ENCODE measurements around the gene MARCHF10. TPM values are rescaled to one million over a fixed set of nuclear protein-coding genes. Genes with fewer than 3 reads are reported as not detected.

MARCHF10 gene
- total RNA-seq, 1 experiment from 2014 or later, result not detected

DNA sequence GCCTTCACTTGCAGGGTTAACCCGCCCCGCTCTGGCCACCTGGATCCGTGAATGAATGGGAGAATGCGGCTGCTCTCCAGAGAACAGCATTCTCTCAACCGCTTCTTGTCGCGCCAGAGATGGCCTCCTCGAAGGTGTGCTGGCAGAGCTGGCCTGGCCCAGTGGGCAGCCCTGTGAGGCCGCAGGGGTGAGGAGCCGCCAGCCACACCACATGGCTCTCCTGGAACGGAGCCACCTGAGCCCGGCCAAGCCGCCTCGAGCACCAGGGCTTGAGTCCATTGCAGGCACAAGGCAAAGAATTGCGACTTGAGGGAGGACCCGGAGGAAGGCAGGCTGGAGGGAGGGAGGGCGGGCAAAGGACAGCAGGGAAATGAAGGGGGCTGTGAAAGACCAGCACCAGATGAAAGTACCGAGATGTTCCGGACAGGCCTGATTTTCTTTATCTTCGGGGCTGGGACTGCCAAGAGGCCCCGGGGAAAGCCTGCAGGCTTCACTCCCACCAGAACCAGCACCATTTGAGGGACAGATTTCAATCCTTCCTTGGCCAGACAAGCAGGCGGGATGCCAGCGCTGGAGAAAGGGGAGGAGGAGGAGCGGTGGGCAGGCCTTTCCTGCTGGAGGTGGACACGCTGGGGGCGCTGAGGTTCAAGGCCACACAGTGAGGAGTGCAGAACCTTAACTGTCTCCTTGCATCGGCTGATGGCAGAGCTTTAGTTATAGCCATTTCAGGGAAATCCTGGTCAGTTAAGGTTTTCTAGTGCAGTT is 111.2 kb downstream of the MARCHF10 start:
- H3K9me2 ChIP-seq (ENCODE audit: insufficient read depth), result no peaks in the 10 kb centered on the region
- no peak overlapping the region for H3K27ac ChIP-seq (ENCODE audit: low read depth, low read length)
- H3K4me1 ChIP-seq (ENCODE audit: control insufficient read depth in 1 of 2, insufficient read depth in 2 of 2, low read length in 2 of 2), result peaks cover 0 to 11% of the 10 kb centered on the region in 2 experiments; a peak in 1 of 4 replicates
- no peak overlapping the region for H3K9ac ChIP-seq (ENCODE audit: low read length)
- no peak overlapping the region for H3K4me2 ChIP-seq (ENCODE audit: low read length)
- H3K36me3 ChIP-seq (ENCODE audit: control insufficient read depth in 1 of 2, insufficient read depth in 2 of 2, low read length in 2 of 2), result no peaks in the 10 kb centered on the region
- H4K20me1 ChIP-seq (ENCODE audit: insufficient read depth), result no peaks in the 10 kb centered on the region
- no peaks in the 10 kb centered on the region for H3K79me2 ChIP-seq (ENCODE audit: insufficient read depth, low read length)
- ATAC-seq (no peak), DNase-seq (ENCODE audit: low read depth, low spot score) (no peak)
- no TSS peak for BruUV-seq (replicated peaks)
- no peaks in the 10 kb centered on the region for H3K27me3 ChIP-seq (ENCODE audit: insufficient read depth, low read length)
- no peaks in the 10 kb centered on the region for H3K9me3 ChIP-seq (ENCODE audit: control insufficient read depth in 1 of 2, insufficient read depth in 1 of 2, low read depth in 1 of 2, low read length in 2 of 2)
- ChIA-PET POLR2A (no interaction called here), CTCF (no interaction called here), RAD21 (ENCODE audit: low non-redundant PET in 1 of 2, low total read pairs in 2 of 2, uncharacterized antibody in 2 of 2, unreplicated experiment in 2 of 2) (no interaction called here)
- TF ChIP-seq SP1 (IDR thresholded peaks at IDR 0.05; ENCODE audit: low read depth), result no peak
- no peak for TF ChIP-seq ATF3 (IDR thresholded peaks at IDR 0.05)
- TF ChIP-seq RAD21 (IDR thresholded peaks at IDR 0.05; ENCODE audit: low read depth), result no peak
- TF ChIP-seq CEBPB (IDR thresholded peaks at IDR 0.05; ENCODE audit: low read depth), result no peak
- H3K4me3 ChIP-seq (replicated peaks in 1 of 2; ENCODE audit: low read depth in 1 of 2, low read length in 2 of 2), result no peak overlapping the region
- intact Hi-C loops (cut with micrococcal nuclease), result no loop called here
- H2AFZ ChIP-seq (ENCODE audit: low read depth, low read length, poor library complexity, severe bottlenecking), result no peak overlapping the region

GRCh38 chr17:62696256-62696655 is 111.9 kb downstream of the MARCHF10 start:
- no peaks in the 10 kb centered on the region for H3K36me3 ChIP-seq (ENCODE audit: control insufficient read depth in 1 of 2, insufficient read depth in 2 of 2, low read length in 2 of 2)
- no peaks in the 10 kb centered on the region for H3K27me3 ChIP-seq (ENCODE audit: insufficient read depth, low read length)
- no peak for DNase-seq (ENCODE audit: low read depth, low spot score)
- intact Hi-C loops (cut with micrococcal nuclease), result no loop called here
- ChIA-PET CTCF (no interaction called here), RAD21 (ENCODE audit: low non-redundant PET in 1 of 2, low total read pairs in 2 of 2, uncharacterized antibody in 2 of 2, unreplicated experiment in 2 of 2) (no interaction called here), POLR2A (no interaction called here)
- H3K4me2 ChIP-seq (ENCODE audit: low read length), result no peak overlapping the region
- H3K9me2 ChIP-seq (ENCODE audit: insufficient read depth), result no peaks in the 10 kb centered on the region
- H3K4me1 ChIP-seq (ENCODE audit: control insufficient read depth in 1 of 2, insufficient read depth in 2 of 2, low read length in 2 of 2), result peaks cover 0 to 11% of the 10 kb centered on the region in 2 experiments; a peak in 1 of 4 replicates
- no peaks in the 10 kb centered on the region for H3K79me2 ChIP-seq (ENCODE audit: insufficient read depth, low read length)
- ATAC-seq, result no peak
- H4K20me1 ChIP-seq (ENCODE audit: insufficient read depth), result no peaks in the 10 kb centered on the region
- no peak overlapping the region for H3K4me3 ChIP-seq (replicated peaks in 1 of 2; ENCODE audit: low read depth in 1 of 2, low read length in 2 of 2)
- H3K27ac ChIP-seq (ENCODE audit: low read depth, low read length), result no peak overlapping the region
- TF ChIP-seq YY1 (IDR thresholded peaks at IDR 0.05; ENCODE audit: extremely low read depth, insufficient replicate concordance, low read depth, low read length) (no peak), SIN3A (IDR thresholded peaks at IDR 0.05; ENCODE audit: low read depth) (no peak), POLR2AphosphoS5 (IDR thresholded peaks at IDR 0.05; ENCODE audit: low read depth, low read length) (no peak), CEBPB (IDR thresholded peaks at IDR 0.05; ENCODE audit: low read depth) (no peak), SRF (IDR thresholded peaks at IDR 0.05; ENCODE audit: low read depth) (no peak), CTCF (IDR thresholded peaks at IDR 0.05 in 2 of 3, conservative IDR thresholded peaks at IDR 0.05 in 1 of 3; ENCODE audit: borderline replicate concordance in 1 of 3, insufficient read depth in 1 of 3, low read depth in 2 of 3, low read length in 2 of 3) (no peak), JUND (IDR thresholded peaks at IDR 0.05) (no peak), ELF1 (IDR thresholded peaks at IDR 0.05; ENCODE audit: borderline replicate concordance, low read depth) (no peak), ZFX (IDR thresholded peaks at IDR 0.05) (no peak), FOSL1 (IDR thresholded peaks at IDR 0.05; ENCODE audit: low read depth) (no peak)
- TF ChIP-seq, protein P1, sequence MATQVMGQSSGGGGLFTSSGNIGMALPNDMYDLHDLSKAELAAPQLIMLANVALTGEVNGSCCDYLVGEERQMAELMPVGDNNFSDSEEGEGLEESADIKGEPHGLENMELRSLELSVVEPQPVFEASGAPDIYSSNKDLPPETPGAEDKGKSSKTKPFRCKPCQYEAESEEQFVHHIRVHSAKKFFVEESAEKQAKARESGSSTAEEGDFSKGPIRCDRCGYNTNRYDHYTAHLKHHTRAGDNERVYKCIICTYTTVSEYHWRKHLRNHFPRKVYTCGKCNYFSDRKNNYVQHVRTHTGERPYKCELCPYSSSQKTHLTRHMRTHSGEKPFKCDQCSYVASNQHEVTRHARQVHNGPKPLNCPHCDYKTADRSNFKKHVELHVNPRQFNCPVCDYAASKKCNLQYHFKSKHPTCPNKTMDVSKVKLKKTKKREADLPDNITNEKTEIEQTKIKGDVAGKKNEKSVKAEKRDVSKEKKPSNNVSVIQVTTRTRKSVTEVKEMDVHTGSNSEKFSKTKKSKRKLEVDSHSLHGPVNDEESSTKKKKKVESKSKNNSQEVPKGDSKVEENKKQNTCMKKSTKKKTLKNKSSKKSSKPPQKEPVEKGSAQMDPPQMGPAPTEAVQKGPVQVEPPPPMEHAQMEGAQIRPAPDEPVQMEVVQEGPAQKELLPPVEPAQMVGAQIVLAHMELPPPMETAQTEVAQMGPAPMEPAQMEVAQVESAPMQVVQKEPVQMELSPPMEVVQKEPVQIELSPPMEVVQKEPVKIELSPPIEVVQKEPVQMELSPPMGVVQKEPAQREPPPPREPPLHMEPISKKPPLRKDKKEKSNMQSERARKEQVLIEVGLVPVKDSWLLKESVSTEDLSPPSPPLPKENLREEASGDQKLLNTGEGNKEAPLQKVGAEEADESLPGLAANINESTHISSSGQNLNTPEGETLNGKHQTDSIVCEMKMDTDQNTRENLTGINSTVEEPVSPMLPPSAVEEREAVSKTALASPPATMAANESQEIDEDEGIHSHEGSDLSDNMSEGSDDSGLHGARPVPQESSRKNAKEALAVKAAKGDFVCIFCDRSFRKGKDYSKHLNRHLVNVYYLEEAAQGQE (IDR thresholded peaks at IDR 0.05; ENCODE audit: low read depth), result no peak
- TF ChIP-seq, protein P2, sequence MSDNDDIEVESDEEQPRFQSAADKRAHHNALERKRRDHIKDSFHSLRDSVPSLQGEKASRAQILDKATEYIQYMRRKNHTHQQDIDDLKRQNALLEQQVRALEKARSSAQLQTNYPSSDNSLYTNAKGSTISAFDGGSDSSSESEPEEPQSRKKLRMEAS (IDR thresholded peaks at IDR 0.05), result no peak
- H3K9ac ChIP-seq (ENCODE audit: low read length), result no peak overlapping the region
- BruUV-seq (replicated peaks), result no TSS peak
- H3K9me3 ChIP-seq (ENCODE audit: control insufficient read depth in 1 of 2, insufficient read depth in 1 of 2, low read depth in 1 of 2, low read length in 2 of 2), result no peaks in the 10 kb centered on the region
- no peak overlapping the region for H2AFZ ChIP-seq (ENCODE audit: low read depth, low read length, poor library complexity, severe bottlenecking)
